HCT116 (cell line): Measurements from ENCODE around the gene DZIP1L.

Source experiments
- CTCF ChIP-seq, 3 experiments: fragments of 200-600 bp in 1 of 3; sonication (generic) in 1 of 3; IDR thresholded peaks in 2 of 3; conservative IDR thresholded peaks in 1 of 3; 2 replicates each; pipeline ENCODE4 v1.5.1; 2012 to 2017; ENCODE audit warnings: low read depth in 2 of 3, low read length in 2 of 3, antibody characterized with exemption in 1 of 3, borderline replicate concordance in 1 of 3, control low read depth in 1 of 3, mild to moderate bottlenecking in 1 of 3, mixed read lengths in 1 of 3, mixed run types in 1 of 3, moderate library complexity in 1 of 3; ENCODE audit not compliant: insufficient read depth in 1 of 3
- EZH2phosphoT487 ChIP-seq: fragments of 200-600 bp; IDR thresholded peaks from 2 replicates; pipeline ENCODE4 v1.6.1; 2018; ENCODE audit warnings: antibody characterized with exemption, borderline replicate concordance
- JUND ChIP-seq: IDR thresholded peaks from 2 replicates; pipeline ENCODE4 v1.6.1; 2012
- POLR2A ChIP-seq: IDR thresholded peaks from 2 replicates; pipeline ENCODE4 v1.7.0; 2011; ENCODE audit warnings: borderline replicate concordance; ENCODE audit not compliant: insufficient read depth, insufficient read length; ENCODE audit errors: extremely low read depth
- SRF ChIP-seq: IDR thresholded peaks from 2 replicates; pipeline ENCODE4 v1.6.1; 2012; ENCODE audit warnings: low read depth
- YY1 ChIP-seq: IDR thresholded peaks from 2 replicates; pipeline ENCODE4 v1.6.1; 2011; ENCODE audit warnings: low read length, low read depth, moderate library complexity, mild to moderate bottlenecking; ENCODE audit not compliant: insufficient replicate concordance; ENCODE audit errors: extremely low read depth
- TF ChIP-seq, protein P1 (sequence below): IDR thresholded peaks from 2 replicates; pipeline ENCODE4 v1.6.1; 2012

- TF ChIP-seq CTCF (IDR thresholded peaks at IDR 0.05 in 2 of 3, conservative IDR thresholded peaks at IDR 0.05 in 1 of 3; ENCODE audit: borderline replicate concordance in 1 of 3, insufficient read depth in 1 of 3, low read depth in 2 of 3, low read length in 2 of 3) (no peak), EZH2phosphoT487 (no peak), SRF (no peak), POLR2A (no peak), YY1 (no peak), JUND (no peak)
- TF ChIP-seq, protein P1, sequence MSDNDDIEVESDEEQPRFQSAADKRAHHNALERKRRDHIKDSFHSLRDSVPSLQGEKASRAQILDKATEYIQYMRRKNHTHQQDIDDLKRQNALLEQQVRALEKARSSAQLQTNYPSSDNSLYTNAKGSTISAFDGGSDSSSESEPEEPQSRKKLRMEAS = no peak
Observed at GRCh38 chr3:138063416-138063815, 52.0 kb downstream of the DZIP1L start.
